Posterior vena cava (tissue), 2 donors: Measurements from ENCODE around the gene SLC66A3. TPM values are rescaled to one million over a fixed set of nuclear protein-coding genes. Genes with fewer than 3 reads are reported as not detected.

Experiments
- DNase-seq: peaks from one replicate; pipeline ENCODE4 v3.0.0-alpha.2; 2020; ENCODE audit warnings: low spot score
- intact Hi-C, 2 donors: fragments of 100-400 bp; cut with DNase I; formaldehyde crosslinking; loops; one replicate each; pipeline versions ENCODE4 v1.14.1 to v1.14.2; 2022 to 2023
- long read RNA-seq, 2 donors: library from polyadenylated mRNA; unstranded; transcript quantifications; one replicate each; pipeline ENCODE4 v2.0.0, GENCODE V29; 2020 to 2021
- total RNA-seq, 2 donors: library from RNA; stranded (reverse); fragmentation: NEBNext Ultra II Directional; extraction: Animal tissue kit (Norgen Biotek cat#: 25700); gene quantifications; one replicate each; pipeline ENCODE4 v1.2.1, GENCODE V29; 2021
- donor health status: DM: yes; HTN: yes; CAD: no.
- donor health status: DM: yes; HTN: yes; CAD: no.

SLC66A3 gene
- 10 to 100 TPM; 20.3 to 36.9 TPM for total RNA-seq
- long read RNA-seq, donor 1, transcript PQLC3-201 (7 exons, 1,830 nt), result major isoform, 12 of 22 reads
- long read RNA-seq, donor 1, partial matches to known transcripts, result 1 of 22 reads
- long read RNA-seq, donor 1, other reads (novel, unspliced or antisense), result 6 of 22 reads
- long read RNA-seq, donor 2, transcript PQLC3-201 (7 exons, 1,830 nt), result major isoform, 49 of 58 reads
- long read RNA-seq, donor 2, partial matches to known transcripts, result 1 of 58 reads
- long read RNA-seq, donor 2, other reads (novel, unspliced or antisense), result 1 of 58 reads

DNA sequence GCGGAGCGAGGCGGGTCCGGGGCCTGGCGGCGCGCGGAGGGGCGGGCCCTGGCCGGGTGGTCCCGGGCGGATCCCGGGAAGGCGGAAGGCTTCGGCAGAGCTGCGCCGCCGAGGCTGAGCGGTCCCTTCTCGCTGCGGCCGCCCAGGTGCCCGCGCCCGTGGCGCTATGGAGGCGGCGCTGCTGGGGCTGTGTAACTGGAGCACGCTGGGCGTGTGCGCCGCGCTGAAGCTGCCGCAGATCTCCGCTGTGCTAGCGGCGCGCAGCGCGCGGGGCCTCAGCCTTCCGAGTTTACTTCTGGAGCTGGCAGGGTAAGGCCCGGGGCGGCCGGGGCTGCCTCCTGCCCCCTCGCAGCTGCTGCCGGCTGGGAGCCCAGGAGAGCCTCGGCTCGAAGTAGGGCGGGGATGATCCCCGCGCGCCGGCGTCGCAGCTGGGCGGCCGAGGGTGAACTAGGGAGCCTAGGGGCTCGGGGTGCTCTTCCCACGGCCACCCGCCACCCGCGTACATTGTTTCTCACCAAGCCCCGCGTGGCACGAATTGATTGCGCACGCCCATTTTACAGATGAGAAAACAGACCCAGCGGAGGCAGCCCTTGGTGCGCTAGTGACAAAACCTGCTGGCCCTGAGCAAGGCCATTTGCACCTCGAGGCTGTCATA lies at the start of gene SLC66A3:
TSS of gene SLC66A3 (plus strand) at position 87 of the 655 bp plus-strand sequence. CDS start at position 167, 80 bp downstream.
- intact Hi-C loops, result no loop called here
- DNase-seq, result no peak

DNA sequence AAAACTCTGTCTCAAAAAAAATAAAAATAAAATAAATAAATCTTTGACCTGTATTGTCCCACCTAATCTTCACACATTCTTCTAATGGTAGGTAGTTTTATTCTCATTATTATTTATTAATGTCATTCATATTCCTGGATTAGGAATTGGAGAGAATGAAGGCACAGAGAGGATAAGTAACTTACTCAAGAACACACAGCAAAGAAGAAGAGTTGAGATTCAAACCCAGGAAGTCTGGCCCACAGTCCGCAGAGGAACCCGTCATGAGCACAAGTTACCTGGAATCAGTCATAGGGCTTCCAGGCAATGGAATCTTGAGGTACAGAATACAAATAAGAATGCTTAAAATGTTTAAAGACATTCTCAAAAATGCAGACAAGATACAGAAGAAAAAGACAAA lies 46.3 kb upstream of the SLC66A3 start:
- no peak for DNase-seq
- intact Hi-C loops, result no loop called here

DNA sequence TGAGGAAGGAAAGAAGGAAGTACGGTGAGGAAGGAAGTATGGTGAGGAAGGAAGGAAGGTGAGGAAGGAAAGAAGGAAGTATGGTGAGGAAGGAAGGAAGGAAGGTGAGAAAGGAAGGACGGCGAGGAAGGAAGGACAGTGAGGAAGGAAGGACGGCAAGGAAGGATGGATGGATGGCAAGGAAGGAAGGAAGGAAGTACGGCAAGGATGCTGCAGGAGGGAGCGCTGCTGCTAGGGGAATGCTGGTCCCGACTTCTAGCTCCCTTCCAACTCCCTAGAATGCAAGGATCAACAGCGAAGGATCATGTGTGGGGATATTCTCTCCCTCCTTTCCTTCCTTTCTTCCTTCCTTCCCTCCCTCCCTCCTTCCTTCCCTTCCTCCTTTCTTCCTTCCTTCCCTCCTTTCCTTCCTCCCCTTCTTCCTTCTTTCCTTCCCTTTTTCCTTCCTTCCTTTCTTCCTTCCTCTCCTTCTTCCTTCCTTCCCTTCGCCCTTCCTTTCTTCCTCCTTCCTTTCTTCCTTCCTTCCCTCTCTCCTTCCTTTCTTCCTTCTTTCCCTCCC lies 42.3 kb upstream of the SLC66A3 start:
- DNase-seq, result no peak
- intact Hi-C loops, result loop anchor here in 1 of 2 donors (10.0 kb wide), 1 partner anchor 412 kb away; no protein-coding TSS in a partner anchor

DNA sequence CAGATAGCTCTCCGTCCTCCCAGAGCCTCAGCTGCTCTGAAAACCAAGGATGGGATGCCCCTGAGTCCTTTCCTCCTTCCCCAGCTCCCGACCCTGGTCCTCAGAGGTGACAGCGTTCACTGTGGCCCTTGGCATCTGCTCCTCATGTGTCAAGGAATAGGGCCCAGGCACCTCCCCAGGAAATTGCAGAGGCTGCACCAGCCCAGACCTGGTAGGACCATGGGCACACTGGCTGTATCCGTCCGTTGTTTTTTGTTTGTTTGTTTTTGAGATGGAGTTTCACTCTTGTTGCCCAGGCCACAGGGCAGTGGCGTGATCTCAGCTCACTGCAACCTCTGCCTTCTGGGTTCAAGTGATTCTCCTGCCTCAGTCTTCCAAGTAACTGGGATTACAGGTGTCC lies 37.5 kb upstream of the SLC66A3 start:
- intact Hi-C loops, result loop anchor here in 1 of 2 donors (10.0 kb wide), 1 partner anchor 407 kb away; no protein-coding TSS in a partner anchor
- DNase-seq, result peak; percentile 66

DNA sequence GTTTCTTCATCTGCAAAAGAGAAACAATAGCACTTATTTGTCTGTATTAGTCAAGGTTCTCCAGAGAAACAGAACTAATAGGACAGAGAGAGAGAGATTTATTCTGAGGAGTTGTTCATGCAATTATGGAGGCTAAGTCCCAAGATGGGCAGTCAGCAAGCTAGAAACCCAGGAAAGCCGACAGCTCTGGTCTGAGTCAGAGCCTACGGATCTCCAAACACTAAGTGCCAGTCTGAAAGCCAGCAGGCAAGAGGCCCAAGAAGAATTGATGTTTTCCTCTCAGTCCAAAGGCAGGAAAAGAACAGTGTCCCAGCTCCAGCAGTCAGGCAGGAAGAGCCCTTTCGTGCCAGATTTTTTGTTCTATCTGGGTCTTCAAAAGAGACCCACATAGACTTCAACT lies 36.5 kb upstream of the SLC66A3 start:
- DNase-seq, result peak; percentile 32
- intact Hi-C loops, result loop anchor here in 1 of 2 donors (10.0 kb wide), 1 partner anchor 406 kb away; no protein-coding TSS in a partner anchor

DNA sequence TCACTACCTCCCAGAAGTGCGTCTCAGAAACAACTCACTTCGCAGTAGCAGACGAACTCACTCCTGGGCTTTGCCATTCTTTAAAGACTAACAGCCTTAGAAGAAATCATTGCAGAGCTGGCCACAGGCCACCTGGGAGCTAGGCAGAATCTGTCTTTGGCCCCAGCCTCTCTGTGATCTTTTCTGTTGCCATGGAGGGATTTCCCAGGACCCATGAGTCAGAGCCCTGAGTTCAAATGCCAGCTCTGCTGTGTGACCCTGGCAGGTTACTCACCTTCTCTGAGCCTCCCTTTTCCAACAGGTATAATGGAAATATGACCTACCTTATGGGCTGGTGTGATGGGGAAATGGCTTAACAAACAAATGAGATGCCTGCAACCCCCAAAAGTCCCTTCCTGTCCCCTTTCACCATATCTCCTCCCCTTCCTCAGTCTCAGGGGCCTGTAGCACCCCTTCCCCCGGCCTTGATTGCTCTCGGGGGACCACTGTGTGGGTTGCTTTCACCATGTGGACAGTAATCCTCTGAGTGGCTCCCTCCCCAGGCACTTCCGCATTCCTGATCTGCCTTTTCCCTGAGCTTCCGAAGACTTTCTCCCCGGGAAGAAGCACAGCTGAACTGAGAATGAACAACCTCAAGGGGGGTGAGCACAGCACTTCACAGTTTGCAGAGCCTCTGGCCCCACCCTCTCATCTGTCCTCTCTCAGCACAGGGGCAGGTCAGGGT lies 34.0 kb upstream of the SLC66A3 start:
- DNase-seq, result peak; percentile 58
- intact Hi-C loops, result loop anchor here in 1 of 2 donors (10.0 kb wide), 1 partner anchor 286 kb away; no protein-coding TSS in a partner anchor

DNA sequence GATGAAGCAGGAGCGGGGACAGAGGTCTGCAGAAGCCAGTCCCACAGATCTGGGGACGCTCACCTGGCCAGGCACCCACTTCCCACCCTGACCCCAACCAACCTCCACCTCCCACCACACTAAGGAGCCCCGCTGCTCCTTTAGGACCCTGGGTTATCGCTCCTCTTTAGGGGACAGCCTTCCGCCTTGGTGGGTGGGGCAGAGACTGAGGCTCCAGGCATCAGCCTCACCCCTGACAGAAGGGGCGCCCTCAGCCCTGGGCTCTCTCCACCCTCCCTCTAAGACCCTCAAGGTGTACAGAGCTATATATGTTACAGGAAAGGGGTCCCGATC lies 33.5 kb upstream of the SLC66A3 start:
- intact Hi-C loops, result loop anchor here in 1 of 2 donors (10.0 kb wide), 1 partner anchor 287 kb away; no protein-coding TSS in a partner anchor

DNA sequence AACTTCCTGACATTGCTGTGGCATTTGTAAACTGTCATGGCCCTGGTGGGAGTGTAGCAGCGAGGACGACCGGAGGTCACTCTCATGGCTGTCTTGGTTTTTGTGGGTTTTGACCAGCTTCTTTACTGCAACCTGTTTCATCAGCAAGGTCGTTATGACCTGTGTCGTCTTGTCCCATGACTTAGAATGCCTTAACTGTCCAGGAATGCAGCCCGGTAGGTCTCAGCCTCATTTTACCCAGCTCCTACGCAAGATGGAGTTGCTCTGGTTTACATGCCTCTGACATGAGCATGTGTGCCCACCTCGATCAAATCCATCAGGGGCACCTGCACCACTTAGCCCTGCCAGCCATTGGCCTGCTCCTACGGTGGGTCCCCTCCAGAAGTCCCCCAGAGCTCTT lies 32.9 kb upstream of the SLC66A3 start:
- peak; percentile 3 for DNase-seq
- intact Hi-C loops, result loop anchor here in 1 of 2 donors (10.0 kb wide), 1 partner anchor 288 kb away; no protein-coding TSS in a partner anchor

More for the DNA sequence above, 33.5 kb upstream of the SLC66A3 start:
- peak; percentile 49 for DNase-seq

DNA sequence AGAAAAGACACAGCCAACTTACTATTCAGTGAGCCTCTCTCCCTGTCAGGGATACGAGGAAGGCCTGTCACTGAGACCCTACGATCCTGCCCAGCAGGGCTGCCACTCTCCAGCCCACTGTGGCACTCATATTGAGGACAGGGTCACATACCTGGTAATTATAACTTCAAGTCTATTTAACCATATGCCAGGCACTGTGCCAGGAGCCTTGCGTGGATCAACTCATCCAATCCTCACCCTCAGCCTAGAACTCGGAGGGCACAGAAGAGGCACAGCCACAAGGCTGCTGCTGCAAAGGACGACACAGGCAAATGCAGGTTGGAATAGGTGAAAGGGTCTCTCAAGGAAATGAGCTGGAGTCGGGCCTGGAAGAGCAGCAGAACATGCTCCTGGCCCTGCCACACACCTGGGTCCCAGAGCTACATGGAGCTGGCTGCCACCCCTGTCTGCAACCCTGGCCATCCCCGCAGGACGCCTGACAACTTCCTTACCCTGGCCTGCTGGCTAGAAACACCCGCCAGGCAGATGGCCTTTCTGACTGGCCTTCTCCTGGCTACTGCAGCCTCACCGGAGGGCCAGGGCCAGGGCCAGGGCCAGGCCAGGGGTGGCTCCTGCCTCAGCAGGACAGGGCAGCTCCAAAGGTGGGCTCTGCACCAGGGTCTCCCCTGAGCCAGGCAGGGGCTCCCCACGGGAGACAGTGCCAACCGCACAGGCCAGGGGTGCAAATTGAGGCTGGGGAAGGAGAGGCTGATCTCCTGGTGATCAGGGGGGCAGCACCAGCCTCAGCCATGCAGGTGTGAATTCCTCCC lies 32.1 kb upstream of the SLC66A3 start:
- peak; percentile 70 for DNase-seq
- intact Hi-C loops, result loop anchor here in 1 of 2 donors (10.0 kb wide), 1 partner anchor 288 kb away; no protein-coding TSS in a partner anchor

DNA sequence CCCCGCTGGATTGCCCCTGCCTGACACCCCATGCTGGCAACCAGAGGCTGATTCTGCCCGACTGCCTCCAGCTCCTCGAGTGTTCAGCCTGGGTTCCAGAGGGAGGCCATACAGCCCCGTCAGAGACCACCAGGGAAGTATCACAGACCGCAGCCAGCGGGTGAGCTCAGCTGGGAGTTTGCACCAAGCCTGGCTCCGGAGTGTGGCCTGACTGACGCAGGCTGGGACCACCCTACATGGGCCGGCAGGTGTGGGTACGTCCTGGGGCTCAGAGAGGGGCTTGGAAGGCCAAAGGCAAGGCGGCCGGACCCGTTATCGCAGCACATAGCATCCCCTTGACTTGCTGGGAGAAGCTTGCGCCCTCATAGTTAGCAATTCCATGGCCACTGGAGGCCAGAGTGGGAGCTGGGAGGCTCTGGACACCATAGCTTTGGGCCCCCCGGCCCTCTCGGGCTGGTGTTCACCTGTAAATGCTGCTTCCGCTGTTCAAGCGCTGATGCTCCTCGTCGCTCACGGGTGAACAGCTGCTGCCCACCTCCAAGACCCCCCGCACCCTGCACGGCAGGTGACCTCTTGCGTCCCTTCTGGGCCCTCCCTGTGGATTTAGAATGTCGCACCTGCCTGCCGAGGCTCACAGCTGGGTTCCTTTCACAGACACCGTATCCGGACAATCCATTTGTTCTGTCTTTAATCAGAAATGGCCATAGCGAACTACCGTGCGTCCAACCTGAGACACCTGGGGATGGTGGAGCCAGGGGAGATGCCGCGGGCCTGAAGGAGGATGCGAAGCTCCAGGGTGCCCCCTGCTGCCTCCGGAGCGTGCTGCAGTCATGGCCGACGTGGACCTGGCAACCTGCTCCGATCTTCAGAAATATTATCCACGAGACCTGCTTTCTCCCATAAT lies 31.2 kb upstream of the SLC66A3 start:
- peak; percentile 82 for DNase-seq
- intact Hi-C loops, result loop anchor here in 1 of 2 donors (10.0 kb wide), 1 partner anchor 289 kb away; no protein-coding TSS in a partner anchor

DNA sequence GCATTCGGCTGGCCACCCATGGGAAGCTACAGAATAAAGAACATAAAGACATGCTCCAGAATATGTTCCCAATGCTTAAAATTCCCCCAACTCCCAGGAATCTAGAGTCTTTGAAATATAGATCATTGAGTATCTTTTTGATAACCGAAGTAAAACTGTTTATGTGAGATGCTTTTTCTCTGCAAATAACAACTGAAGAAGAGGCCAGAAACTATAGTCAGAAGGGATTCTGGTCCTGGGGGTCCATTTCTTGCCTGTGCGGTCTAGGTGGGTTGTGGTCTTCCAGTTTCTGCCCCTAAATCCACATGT lies 30.6 kb upstream of the SLC66A3 start:
- no peak for DNase-seq
- intact Hi-C loops, result loop anchor here in 1 of 2 donors (10.0 kb wide), 1 partner anchor 290 kb away; no protein-coding TSS in a partner anchor

DNA sequence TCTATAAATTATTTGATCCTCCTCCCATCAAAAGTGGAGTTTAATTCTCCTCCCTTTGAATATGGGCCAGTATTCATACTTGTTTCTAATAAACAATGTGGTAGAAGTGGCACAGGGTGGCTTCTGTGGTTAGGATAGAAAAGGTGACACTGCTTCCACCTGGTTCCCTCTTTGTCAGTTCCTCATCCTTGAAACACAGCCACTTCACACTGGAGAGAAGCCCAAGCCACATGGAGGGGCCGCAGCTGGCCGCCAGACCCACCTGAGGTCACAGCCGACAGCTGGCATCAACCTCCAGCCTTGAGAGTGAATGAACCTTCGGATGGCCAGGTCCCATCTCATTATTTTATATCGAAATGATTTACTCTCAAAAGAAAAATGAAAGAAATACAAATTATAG lies 27.5 kb upstream of the SLC66A3 start:
- intact Hi-C loops, result loop anchor here (2.0 to 10.0 kb wide), 2 partner anchors 293 to 295 kb away; no protein-coding TSS in a partner anchor

DNA sequence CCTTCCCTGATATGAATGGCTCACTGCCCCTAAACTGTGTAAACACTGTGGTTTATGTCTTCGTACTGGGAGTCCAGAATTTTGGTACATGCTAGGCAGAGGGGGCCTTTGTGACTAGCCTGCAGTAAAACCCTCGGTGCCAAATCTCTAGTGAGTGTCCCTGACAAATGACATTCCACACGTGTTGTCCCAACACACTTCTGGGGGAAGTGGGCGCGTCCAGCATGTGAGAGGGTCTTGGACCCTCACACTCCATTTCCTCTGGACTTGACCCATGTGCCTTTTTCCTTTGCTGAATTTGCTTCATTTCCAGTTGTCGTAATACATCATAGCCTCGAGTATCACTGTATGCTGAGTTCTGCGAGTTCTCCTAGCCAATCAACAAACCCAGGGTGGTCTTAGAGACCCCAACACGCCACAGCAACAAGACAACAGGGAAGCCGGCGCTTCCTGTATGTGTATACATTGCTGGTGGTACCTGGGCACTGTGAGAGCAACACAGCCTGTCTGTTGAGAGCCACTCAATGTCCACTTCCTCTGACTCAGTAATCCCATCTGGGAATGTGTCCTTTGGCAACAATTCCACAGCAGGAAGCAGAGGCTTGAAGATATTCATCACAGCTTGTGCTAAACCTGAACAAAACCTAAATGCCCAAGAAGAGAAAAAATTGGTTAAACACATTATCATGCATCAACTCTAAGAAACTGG lies 26.9 kb upstream of the SLC66A3 start:
- peak; percentile 46 for DNase-seq
- intact Hi-C loops, result loop anchor here in 1 of 2 donors (10.0 kb wide), 1 partner anchor 294 kb away; no protein-coding TSS in a partner anchor

More for the DNA sequence above, 27.5 kb upstream of the SLC66A3 start:
- DNase-seq, result peak; percentile 36

DNA sequence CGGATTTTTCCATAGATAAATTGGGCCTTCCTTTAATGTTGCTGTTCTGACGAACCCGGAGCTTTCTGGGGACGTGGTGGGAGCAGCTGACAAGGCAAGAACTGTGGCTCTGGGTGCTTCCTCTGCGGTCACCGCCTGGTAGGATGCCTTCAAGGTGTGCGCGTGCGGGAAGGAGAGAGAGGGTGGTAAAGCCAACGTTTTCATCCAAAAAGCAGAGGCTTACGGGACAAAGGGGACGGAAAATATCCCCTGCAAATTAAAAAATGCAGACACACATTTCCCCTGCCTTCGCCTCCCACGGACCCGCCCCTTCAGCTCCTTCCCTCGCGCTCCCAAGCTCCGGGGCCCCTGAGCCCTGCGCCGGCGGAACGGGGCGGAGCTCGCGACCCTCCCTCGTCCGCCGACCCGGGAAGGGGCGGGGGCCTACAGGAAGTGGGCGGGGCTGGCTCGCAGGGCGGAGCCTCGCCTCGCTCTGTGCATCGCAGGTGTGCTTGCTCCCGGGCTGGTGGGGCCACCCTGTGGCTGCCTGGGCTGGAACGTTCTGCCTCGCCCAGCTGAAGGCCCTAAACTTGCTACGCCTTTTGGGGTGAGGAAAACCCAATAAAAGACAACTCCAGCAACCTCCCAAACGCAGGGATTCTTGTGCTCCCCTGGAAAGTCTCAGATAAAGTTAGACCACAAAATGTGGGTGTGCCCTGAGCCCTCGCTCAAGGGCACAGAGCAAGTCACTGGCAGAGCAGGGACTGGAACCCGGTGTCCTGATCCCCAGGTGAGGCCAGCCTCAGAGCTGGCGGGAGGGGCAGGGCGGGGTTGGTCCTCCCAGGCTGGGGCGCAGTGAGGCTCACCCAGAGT lies 25.4 kb upstream of the SLC66A3 start:
- intact Hi-C loops, result loop anchor here in 1 of 2 donors (5.0 to 10.0 kb wide), 2 partner anchors 295 to 317 kb away; no protein-coding TSS in a partner anchor
- DNase-seq, result peak; percentile 79

DNA sequence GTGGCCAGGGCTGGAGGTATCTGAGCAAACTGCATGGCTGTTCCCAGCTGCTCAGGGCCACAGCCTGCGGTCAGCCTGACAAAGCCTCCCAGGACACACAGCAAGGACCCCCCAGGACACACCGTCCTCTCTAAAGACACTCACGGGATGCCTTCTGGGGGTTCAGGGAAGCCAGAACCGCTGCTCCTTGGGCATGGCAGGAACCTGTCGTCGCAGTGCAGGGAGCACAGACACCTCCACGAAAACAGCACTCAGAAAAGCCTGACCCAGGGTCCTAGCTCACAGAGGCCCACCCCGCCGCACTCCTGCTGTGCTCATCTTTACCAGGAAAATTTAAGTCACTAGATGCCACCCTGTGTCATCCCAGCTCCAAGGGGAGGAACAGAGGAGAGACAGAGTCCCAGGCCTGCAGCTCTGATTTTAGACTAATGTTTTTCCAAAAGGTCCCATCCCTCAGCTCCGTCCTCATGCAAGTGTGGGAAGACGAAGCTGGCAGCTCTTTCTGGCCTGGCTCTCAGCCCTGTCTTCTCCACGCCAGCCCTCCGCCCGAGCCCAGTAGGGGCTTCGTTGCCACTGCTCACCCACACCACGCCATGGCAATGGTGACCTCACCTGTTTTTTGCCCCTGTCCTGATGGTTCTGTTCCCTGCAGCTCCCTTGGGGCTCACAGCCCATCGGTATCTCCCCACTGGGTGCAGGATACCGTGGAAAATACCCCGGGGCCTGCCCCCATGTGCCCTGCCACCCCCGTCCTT lies 23.9 kb upstream of the SLC66A3 start:
- intact Hi-C loops, result loop anchor here in 1 of 2 donors (5.0 kb wide), 1 partner anchor 316 kb away; no protein-coding TSS in a partner anchor
- DNase-seq, result peak; percentile 66
